HCT116 (cell line): ENCODE data around the gene TRPM4.

Experiments
- POLR2AphosphoS5 ChIP-seq: IDR thresholded peaks from 2 replicates; pipeline ENCODE4 v1.6.1; 2011; ENCODE audit warnings: mild to moderate bottlenecking, low read depth, low read length, moderate library complexity
- YY1 ChIP-seq: IDR thresholded peaks from 2 replicates; pipeline ENCODE4 v1.6.1; 2011; ENCODE audit warnings: low read length, low read depth, moderate library complexity, mild to moderate bottlenecking; ENCODE audit not compliant: insufficient replicate concordance; ENCODE audit errors: extremely low read depth

DNA sequence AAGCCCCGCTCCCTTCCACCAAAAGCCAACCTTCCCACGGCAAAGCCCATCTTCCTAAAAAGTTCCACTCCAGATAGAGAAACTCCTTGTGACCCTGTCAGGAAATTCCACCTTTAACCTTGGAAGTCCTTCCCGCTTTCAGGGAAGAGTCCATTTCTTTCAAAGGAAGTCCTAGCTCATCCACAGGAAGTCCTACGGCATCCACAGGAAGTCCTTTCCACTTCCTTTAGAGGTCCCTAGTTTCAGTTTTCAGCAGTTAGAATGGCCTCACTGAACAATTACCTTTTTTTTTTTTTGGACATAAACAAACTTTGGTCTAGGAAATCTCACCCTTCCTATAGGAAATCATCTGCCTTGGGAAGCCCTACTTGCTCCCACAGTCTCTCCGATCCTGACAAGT is 31.7 kb downstream of the TRPM4 start:
- no peak for TF ChIP-seq POLR2AphosphoS5
- TF ChIP-seq YY1: no peak
